Panc1 (cell line): ENCODE results near the gene DEXI.

ENCODE experiments used
- CTCF ChIP-seq: fragments of 450-650 bp; IDR thresholded peaks from 2 replicates; pipeline ENCODE4 v1.5.1; 2017; ENCODE audit warnings: mild to moderate bottlenecking
- POLR2AphosphoS5 ChIP-seq: IDR thresholded peaks from 2 replicates; pipeline ENCODE4 v1.6.1; 2012; ENCODE audit warnings: mild to moderate bottlenecking, low read depth, low read length, moderate library complexity

GRCh38 chr16:10897134-10897533 lies 45.1 kb downstream of the DEXI start:
- TF ChIP-seq CTCF: no peak
- TF ChIP-seq POLR2AphosphoS5: no peak
